GM21423 (cell line): ENCODE measurements around the gene LCE3D.
"Not testable (repeated sequence)": the region's sequence is repeated elsewhere in the genome, so short reads cannot be mapped to it uniquely, and the experiment has no call there.

Source experiments
- ATAC-seq: cut with Tn5 transposase; IDR thresholded peaks from one replicate; pipeline ENCODE4 v1.9.1; 2021; ENCODE audit warnings: mild to moderate bottlenecking, moderate library complexity; ENCODE audit not compliant: unreplicated experiment

Gene LCE3D

GRCh38 chr1:152580433-152580832, at the start of gene LCE3D:
LCE3D (minus strand) TSS chr1:152580516; CDS start chr1:152579936, 580 bp downstream.
- no peak for ATAC-seq

GRCh38 chr1:152626744-152627143, 46.4 kb upstream of the LCE3D start:
- ATAC-seq: no peak

- no peak for ATAC-seq
Observed at GRCh38 chr1:152623203-152623844, 43.0 kb upstream of the LCE3D start.

- ATAC-seq: no peak
Observed at GRCh38 chr1:152622803-152623202, 42.5 kb upstream of the LCE3D start, which contains the start of gene LCE3A. LCE3A (minus strand) TSS chr1:152623103; CDS start chr1:152623103, 0 bp downstream.

- ATAC-seq: no peak
Observed at GRCh38 chr1:152621993-152622392, 41.7 kb upstream of the LCE3D start.

- no peak for ATAC-seq
Observed at GRCh38 chr1:152613511-152613910, 33.2 kb upstream of the LCE3D start, which contains the start of gene LCE3B. LCE3B (plus strand) TSS chr1:152613811; CDS start chr1:152613811, 0 bp downstream.

GRCh38 chr1:152599934-152600333, 19.6 kb upstream of the LCE3D start, which contains the start of gene LCE3C:
LCE3C (plus strand) TSS chr1:152600234; CDS start chr1:152600732, 498 bp downstream.
- ATAC-seq: no peak

- no peak for ATAC-seq
Observed at GRCh38 chr1:152596986-152597385, 16.7 kb upstream of the LCE3D start.

- no peak for ATAC-seq
Observed at GRCh38 chr1:152585586-152585985, 5.3 kb upstream of the LCE3D start.

GRCh38 chr1:152582647-152583046, 2.3 kb upstream of the LCE3D start:
- ATAC-seq: no peak

- not testable (repeated sequence) for ATAC-seq
Observed at GRCh38 chr1:152579526-152579925, 790 bp downstream of the LCE3D start.

GRCh38 chr1:152577168-152577567, 3.1 kb downstream of the LCE3D start:
- ATAC-seq: no peak

GRCh38 chr1:152566681-152567080, 13.6 kb downstream of the LCE3D start, which contains the start of gene LCE3E:
LCE3E (minus strand) TSS chr1:152566780; CDS start chr1:152566208, 572 bp downstream.
- no peak for ATAC-seq

- no peak for ATAC-seq
Observed at GRCh38 chr1:152565535-152566215, 14.6 kb downstream of the LCE3D start.

GRCh38 chr1:152565115-152565514, 15.2 kb downstream of the LCE3D start:
- no peak for ATAC-seq

- ATAC-seq: not testable (repeated sequence)
Observed at GRCh38 chr1:152548358-152548757, 32.0 kb downstream of the LCE3D start.

- no peak for ATAC-seq
Observed at GRCh38 chr1:152546704-152547103, 33.6 kb downstream of the LCE3D start.

- no peak for ATAC-seq
Observed at GRCh38 chr1:152543820-152544219, 36.5 kb downstream of the LCE3D start.

- no peak for ATAC-seq
Observed at GRCh38 chr1:152539901-152540300, 40.4 kb downstream of the LCE3D start.

- no peak for ATAC-seq
Observed at GRCh38 chr1:152537496-152537895, 42.8 kb downstream of the LCE3D start.

GRCh38 chr1:152535774-152536173, 44.5 kb downstream of the LCE3D start:
- ATAC-seq: no peak

- ATAC-seq: no peak
Observed at GRCh38 chr1:152533327-152533938, 46.9 kb downstream of the LCE3D start.
